DOHH2 (cell line): ENCODE data around the gene PHACTR2.

Experiments used
- CTCF ChIP-seq: fragments of 200-600 bp; sonication (generic); IDR thresholded peaks from one replicate; pipeline ENCODE4 v1.5.1; 2014; ENCODE audit warnings: antibody characterized with exemption, mild to moderate bottlenecking, low read depth, low read length; ENCODE audit not compliant: poor library complexity, severe bottlenecking
- EZH2phosphoT487 ChIP-seq: fragments of 200-600 bp; sonication (generic); IDR thresholded peaks from 2 replicates; pipeline ENCODE4 v1.6.1; 2017; ENCODE audit warnings: borderline replicate concordance, mild to moderate bottlenecking, antibody characterized with exemption, low read length, moderate library complexity, mixed read lengths

GRCh38 chr6:143732536-143732935, 54.8 kb downstream of the PHACTR2 start:
- TF ChIP-seq EZH2phosphoT487 = no peak
- no peak for TF ChIP-seq CTCF
